Measurements from ENCODE around the gene APOE.
"Not testable (repeated sequence)": the region's sequence is repeated elsewhere in the genome, so short reads cannot be mapped to it uniquely, and the experiment has no call there.

APOE gene

DNA sequence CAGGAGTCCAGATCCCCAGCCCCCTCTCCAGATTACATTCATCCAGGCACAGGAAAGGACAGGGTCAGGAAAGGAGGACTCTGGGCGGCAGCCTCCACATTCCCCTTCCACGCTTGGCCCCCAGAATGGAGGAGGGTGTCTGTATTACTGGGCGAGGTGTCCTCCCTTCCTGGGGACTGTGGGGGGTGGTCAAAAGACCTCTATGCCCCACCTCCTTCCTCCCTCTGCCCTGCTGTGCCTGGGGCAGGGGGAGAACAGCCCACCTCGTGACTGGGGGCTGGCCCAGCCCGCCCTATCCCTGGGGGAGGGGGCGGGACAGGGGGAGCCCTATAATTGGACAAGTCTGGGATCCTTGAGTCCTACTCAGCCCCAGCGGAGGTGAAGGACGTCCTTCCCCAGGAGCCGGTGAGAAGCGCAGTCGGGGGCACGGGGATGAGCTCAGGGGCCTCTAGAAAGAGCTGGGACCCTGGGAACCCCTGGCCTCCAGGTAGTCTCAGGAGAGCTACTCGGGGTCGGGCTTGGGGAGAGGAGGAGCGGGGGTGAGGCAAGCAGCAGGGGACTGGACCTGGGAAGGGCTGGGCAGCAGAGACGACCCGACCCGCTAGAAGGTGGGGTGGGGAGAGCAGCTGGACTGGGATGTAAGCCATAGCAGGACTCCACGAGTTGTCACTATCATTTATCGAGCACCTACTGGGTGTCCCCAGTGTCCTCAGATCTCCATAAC is at the start of gene APOE:
Gene APOE (plus strand): TSS at position 360 of the 724 bp plus-strand sequence. CDS start 829 bp downstream, outside the sequence.
- H3K4me3 ChIP-seq (ENCODE audit: low read depth, low read length), result peak within 1 kb of the TSS; percentile 97

DNA sequence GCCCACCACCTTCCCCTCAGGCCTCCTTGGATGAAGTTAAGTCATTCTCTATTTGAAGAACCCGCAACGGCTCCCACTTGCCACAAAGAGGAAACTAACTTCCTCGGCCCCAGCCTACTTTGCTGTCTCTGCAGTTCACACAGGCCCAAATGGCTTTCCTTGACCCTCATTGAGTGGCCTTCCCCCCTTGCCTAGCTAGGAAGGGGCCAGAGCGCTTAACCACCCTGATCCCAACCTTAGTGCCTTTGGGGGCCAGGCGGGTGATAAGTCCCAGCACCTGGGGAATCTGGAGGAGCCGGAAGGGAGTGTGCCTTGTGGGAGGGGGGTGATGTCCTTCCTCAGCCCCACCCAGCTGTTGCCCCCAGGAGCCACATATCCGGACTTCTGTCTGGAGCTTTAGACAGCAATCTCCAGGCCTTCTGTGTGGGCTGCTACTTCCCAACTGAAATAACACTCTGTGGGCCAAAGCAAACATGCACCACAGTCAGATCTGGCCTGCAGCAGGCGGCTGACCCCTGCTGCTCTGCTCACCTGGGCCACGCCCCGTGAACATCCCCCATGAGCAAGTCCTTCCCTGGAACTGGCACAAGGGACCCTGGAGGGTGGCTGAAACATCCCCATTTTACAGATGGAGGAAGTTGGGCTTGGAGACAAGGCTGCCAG is 49.0 kb upstream of the APOE start:
- H3K4me3 ChIP-seq (ENCODE audit: low read depth, low read length), result no peak overlapping the region

DNA sequence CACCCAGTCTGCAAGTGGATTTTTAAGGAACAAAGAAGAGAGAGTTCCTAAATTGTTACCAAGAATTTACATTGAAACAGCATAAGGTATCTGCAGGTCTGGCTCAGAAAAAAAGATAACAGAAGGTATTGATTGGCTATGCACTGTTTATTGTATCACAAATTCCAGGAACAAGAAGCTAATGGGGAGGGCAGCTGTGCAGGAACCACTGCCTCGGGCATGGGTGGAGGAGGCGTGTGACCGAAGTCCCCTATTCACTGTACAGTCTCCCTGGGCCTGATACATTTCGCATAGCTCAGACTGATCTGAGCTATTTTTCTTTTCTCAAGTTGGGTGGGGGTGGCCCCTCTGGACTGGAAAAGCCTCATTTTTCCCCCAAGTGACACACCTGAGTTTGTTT is 47.8 kb upstream of the APOE start:
- H3K4me3 ChIP-seq (ENCODE audit: low read depth, low read length), result no peak overlapping the region

DNA sequence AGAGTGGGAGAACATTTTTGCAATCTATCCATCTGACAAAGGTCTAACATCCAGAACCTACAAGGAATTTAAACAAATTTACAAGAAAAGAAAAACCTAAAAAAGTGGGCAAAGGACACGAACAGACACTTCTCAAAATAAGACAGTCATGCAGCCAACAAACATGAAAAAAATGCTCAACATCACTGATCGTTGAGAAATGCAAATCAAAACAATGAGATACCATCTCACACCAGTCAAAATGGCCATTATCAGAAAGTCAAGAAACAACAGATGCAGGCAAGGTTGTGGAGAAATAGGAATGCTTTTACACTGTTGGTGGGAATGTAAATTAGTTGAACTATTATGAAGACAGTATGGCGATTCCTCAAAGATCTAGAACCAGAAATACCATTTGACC is 44.0 kb upstream of the APOE start:
- H3K4me3 ChIP-seq (ENCODE audit: low read depth, low read length), result not testable (repeated sequence)

DNA sequence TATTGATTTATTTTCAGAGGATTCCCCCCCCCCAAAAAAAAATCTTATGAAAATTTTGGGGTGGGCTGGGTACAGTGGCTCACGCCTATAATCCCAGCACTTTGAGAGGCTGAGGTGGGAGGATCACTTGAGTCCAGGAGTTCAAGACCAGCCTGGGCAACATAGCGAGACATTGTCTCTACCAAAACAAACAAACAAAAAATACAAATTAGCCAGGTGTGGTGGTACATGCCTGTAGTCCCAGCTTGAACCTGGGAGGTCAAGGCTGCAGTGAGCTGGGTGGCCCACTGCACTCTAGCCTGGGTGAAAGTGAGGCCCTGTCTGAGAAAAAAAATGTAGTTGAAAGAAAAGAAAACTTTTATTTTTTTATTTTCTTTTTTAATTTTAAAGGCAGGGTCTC is 41.6 kb upstream of the APOE start:
- H3K4me3 ChIP-seq (ENCODE audit: low read depth, low read length), result no peak overlapping the region

DNA sequence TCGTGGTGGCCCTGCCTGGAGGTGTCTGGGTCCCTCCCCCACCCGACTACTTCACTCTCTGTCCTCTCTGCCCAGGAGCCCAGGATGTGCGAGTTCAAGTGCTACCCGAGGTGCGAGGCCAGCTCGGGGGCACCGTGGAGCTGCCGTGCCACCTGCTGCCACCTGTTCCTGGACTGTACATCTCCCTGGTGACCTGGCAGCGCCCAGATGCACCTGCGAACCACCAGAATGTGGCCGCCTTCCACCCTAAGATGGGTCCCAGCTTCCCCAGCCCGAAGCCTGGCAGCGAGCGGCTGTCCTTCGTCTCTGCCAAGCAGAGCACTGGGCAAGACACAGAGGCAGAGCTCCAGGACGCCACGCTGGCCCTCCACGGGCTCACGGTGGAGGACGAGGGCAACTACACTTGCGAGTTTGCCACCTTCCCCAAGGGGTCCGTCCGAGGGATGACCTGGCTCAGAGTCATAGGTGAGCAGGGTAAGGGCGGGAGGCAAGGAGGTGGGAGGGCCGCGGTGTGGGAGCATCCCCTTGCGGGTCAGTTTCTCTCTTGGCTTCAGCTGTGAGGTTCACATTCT is 40.3 kb upstream of the APOE start:
- no peak overlapping the region for H3K4me3 ChIP-seq (ENCODE audit: low read depth, low read length)

DNA sequence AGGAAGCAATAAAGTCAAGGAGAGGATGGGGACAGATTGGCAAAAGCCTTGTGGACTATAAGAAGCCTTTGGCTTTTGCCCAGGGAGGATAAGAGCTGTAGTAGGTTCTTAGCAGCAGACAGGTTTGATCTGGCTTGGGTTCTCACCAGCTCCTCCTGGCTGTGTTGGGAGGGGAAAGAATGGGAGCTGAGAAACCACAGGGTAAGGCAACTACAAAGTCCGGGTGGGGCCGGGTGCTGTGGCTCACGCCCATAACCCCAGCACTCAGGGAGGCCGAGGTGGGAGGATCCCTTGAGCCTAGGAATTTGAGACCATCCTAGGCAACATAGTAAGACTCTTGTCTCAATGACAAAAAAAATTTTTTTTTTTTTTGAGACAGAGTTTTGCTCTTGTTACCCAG is 38.9 kb upstream of the APOE start:
- H3K4me3 ChIP-seq (ENCODE audit: low read depth, low read length), result no peak overlapping the region

DNA sequence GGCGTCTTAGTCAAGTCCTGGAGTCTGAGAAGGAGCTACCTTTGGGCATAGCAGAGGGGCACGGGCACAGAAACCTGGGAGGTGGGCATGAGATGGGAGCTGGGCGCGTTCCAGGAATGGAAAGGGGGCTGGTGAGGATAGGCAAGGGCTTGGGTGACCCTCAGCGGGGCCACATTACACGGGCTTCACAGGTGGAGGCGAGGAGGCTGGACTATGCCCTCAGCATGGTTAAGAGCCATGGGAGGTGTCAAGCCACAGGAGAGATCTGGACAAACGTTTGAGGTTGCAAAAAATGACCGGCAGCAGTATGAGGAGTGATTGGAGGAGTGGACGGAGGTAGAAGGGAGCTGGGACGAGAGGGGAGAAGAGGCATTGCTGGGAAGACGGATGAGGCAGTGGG is 38.0 kb upstream of the APOE start:
- no peak overlapping the region for H3K4me3 ChIP-seq (ENCODE audit: low read depth, low read length)

DNA sequence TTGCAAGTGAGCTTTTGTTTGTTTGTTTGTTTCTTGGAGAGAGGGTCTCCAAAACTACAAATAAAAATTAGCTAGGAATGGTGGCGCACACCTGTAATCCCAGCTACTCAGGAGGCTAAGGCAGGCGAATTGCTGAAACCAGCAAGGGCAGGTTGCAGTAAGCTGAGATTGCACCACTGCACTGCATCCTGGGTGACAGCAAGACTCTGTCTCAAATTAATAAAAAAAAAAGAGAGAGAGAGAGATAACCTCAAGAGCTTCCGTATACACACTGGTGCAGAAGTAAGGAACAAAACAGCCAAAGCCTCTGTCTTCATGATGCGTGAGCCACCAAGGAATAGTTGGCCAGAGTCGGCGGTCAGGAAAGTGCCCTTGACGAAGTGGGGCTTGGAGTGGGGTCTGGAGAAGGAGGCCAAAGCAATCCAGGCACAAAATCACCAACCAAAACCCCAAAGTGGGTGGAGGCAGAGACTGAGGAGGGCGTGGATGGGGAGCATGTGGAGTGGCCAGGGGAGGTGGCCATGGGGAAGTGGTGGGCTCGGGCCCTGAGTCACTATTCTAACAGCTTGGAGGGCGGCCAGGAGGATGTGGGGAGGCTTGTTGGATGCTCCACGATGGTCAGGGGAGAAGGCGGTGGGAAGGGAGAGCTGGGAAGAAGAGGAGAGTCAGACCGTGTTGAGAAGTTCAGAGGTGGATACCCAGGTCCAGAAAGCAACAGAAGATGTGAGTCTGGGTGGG is 35.7 kb upstream of the APOE start:
- no peak overlapping the region for H3K4me3 ChIP-seq (ENCODE audit: low read depth, low read length)

DNA sequence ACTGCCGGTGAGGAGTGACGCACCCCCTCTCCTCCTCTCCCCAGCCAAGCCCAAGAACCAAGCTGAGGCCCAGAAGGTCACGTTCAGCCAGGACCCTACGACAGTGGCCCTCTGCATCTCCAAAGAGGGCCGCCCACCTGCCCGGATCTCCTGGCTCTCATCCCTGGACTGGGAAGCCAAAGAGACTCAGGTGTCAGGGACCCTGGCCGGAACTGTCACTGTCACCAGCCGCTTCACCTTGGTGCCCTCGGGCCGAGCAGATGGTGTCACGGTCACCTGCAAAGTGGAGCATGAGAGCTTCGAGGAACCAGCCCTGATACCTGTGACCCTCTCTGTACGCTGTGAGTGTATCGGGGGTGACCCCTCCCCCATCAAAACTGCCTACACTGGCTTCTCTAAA is 33.8 kb upstream of the APOE start:
- no peak overlapping the region for H3K4me3 ChIP-seq (ENCODE audit: low read depth, low read length)

DNA sequence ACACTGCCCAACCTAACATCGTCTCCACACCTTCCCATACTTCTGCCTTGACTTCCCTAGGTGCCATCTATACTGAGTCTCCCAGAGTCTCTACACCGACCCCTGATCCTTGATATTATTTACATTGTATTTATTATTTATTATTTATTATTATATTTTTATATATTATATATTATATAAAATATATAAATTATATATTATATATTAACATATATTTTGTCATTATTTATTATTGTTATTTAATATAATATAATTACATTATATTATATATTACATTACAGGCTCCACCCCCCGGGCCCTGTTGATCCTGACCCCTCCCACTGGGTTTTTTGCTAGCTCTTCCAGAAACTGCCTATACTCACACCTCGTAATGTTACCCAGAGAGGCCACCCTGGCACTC is 32.9 kb upstream of the APOE start:
- H3K4me3 ChIP-seq (ENCODE audit: low read depth, low read length), result no peak overlapping the region

DNA sequence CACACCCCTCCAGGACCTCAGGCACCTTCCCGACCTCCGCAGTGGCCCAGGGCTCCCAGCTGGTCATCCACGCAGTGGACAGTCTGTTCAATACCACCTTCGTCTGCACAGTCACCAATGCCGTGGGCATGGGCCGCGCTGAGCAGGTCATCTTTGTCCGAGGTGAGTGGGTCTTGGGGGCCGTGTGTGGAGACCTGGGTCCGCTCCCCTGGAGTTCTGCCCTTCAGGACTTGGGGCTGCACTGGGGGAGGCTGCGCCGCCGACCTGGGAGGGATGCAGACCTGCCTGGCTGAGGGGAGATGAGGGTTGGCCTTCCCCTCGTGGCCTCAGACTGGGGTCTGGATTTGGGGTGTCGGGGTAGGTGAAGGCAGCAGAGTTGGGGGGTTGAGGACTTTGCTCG is 31.3 kb upstream of the APOE start:
- H3K4me3 ChIP-seq (ENCODE audit: low read depth, low read length), result no peak overlapping the region

DNA sequence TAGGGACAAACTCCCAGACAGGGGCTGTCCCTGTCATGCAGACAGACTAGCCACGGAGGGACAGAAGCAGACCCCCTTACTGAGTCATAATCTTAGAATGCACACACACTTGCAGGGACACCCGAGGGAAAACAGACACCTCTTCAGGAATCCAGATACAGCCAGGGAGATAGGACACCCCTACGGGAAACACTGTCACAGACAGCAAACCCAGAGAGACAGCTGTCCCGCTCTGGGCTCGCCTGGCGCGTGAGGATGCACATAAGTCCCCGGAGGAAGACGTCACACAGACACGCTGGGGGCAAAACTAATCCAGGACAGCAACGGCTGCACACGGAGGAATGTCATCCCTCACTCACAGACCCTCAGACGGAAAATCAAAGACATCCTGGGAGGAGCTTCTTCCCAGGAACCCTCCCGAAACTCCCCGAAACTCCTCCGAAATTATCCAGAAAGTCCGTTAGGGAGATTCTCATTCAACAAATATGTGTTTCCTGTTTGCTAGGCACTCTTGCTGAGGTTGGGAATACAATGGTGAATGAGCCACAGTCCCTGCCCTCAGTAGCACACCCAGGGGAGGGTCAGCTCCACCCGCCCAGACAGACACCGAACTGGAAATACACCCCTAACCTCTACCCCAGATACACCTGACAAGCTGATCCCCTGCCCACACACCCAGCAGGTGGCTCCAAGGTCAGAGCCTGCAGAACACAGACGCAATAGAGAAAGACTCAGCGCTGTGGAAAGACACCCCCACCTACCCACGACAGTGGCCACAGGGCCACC is 29.7 kb upstream of the APOE start:
- H3K4me3 ChIP-seq (ENCODE audit: low read depth, low read length), result no peak overlapping the region

DNA sequence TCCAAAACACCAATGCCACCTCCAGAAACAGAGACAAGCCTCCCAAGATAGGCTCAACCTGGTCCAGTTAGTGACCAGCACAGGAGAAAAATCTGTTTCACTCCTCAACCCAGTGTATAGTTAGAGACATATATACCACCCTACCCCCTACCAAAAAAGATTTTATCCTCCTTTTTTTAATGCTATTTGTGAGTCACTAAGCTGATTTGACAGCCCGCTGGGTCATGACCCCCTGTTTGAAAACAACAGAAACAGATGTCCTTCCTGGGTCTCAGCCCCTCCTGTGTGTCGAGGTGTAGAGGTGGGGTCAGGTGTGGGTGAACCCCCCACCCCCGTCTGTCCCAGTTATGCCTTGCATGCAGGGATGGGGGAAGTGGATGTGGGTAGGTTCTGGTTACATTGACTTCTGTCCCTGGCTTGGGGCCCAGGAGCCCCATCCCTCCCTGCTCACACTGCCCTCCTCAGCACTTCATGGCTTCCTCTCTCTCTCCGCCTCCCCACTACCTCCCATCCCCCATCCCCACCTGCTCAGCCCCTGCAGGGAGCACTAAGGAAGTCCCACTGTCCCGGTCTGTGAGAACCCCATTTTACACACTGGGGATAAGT is 28.6 kb upstream of the APOE start:
- no peak overlapping the region for H3K4me3 ChIP-seq (ENCODE audit: low read depth, low read length)

DNA sequence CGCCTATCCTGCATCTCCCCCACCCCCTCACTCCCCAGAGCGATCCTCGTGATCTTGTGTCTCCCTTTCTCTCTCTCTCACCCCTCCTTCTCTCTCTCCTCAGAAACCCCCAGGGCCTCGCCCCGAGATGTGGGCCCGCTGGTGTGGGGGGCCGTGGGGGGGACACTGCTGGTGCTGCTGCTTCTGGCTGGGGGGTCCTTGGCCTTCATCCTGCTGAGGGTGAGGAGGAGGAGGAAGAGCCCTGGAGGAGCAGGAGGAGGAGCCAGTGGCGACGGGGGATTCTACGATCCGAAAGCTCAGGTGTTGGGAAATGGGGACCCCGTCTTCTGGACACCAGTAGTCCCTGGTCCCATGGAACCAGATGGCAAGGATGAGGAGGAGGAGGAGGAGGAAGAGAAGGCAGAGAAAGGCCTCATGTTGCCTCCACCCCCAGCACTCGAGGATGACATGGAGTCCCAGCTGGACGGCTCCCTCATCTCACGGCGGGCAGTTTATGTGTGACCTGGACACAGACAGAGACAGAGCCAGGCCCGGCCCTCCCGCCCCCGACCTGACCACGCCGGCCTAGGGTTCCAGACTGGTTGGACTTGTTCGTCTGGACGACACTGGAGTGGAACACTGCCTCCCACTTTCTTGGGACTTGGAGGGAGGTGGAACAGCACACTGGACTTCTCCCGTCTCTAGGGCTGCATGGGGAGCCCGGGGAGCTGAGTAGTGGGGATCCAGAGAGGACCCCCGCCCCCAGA is 27.3 kb upstream of the APOE start:
- no peak overlapping the region for H3K4me3 ChIP-seq (ENCODE audit: low read depth, low read length)

DNA sequence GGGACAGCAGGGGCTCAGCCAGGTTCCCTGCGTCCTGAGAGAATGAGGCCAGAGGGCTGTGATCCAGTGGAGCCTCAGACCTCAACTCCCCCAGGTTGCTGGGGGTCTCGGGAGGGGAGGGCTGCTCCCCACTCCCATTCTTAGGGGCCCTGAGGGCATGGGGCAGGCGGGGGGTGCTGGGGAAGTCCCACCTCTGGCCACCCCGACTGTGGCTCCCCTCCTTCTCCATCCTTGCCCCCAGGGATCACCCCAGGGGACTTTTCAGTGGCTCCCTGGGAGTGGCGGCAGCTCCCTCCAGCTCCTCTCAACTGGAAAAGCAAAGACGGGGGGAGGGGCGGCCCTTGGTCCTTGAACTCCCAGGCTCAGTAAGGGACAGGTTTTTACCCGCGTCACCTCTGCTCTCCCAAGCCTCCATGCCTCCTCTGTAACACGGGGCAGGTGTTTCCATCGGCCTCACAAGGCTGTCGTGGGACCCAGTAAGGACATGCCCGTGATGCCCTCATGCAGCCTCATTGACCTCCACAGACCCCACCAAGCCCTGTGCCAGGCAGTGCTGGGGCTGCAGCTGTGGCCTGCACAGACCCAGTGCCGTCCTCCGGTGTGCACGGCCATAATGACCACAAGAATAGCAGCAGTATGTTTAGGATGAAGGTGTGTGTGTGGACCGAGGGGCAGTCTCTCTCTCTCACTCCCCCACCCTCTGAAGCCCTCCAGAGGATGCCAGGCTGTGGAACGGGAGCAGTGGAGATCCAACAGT is 26.1 kb upstream of the APOE start:
- no peak overlapping the region for H3K4me3 ChIP-seq (ENCODE audit: low read depth, low read length)

DNA sequence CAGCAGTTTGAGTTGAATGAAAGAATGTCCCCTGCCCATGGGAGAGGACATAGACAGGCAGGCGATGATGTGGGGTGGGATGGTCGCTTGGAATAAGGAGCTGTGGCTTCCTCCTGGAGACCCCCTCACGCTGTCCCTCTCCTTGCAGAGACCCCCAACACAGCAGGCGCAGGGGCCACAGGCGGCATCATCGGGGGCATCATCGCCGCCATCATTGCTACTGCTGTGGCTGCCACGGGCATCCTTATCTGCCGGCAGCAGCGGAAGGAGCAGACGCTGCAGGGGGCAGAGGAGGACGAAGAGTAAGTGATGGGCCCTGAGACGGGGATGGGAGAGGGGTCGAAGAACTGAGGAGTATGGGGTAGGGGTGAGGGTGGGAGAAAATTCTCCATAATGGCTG is 23.5 kb upstream of the APOE start:
- no peak overlapping the region for H3K4me3 ChIP-seq (ENCODE audit: low read depth, low read length)

DNA sequence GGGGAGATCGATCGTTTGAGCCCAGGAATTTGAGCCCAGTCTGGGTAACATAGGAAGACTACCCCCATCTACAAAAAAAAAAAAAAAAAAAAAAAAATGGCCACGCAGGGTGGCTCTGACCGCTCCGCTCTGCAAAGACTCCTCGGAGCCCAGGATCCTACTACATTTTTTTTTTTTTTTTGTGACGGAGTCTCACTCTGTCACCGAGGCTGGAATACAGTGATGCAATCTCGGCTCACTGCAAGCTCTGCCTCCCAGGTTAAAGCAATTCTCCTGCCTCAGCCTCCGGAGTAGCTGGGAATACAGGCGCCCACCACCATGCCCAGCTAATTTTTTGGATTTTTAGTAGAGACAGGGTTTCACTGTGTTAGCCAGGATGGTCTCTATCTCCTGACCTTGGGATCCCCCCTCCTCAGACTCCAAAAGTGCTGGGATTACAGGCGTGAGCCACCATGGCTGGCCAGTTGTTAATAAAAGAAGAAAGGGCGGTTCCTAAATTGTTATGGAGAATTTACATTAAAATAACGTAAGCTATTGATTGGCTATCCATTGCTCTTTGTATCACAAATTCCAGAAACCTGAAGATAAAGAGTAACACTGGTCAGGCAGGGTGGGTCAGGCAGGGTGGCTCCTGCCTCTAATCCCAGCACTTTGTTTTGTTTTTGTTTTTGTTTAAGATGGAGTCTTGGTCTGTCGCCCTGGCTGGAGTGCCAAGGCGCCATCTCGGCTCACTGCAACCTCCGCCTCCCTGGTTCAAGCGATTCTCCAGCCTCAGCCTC is 22.8 kb upstream of the APOE start:
- not testable (repeated sequence) for H3K4me3 ChIP-seq (ENCODE audit: low read depth, low read length)
